ENCODE measurements around the gene CHD3. TPM values are rescaled to one million over a fixed set of nuclear protein-coding genes. Genes with fewer than 3 reads are reported as not detected.

CHD3 gene
- total RNA-seq, 1 donor from 2014 or later, result 102 TPM

GRCh38 chr17:7848131-7848579, 40.4 kb upstream of the CHD3 start:
- intact Hi-C loops (cut with DNase I), result loop anchor here (10.0 kb wide), 2 partner anchors 233 to 833 kb away; partner anchors contain the start of genes FXR2 and RNASEK

GRCh38 chr17:7848739-7849129, 39.9 kb upstream of the CHD3 start:
- H3K4me1 ChIP-seq, result peaks cover 10 to 13% of the 10 kb centered on the region in 2 donors
- peak in 1 of 2 donors; percentile 64 for DNase-seq (ENCODE audit: low spot score in 2 of 2)
- no peak overlapping the region for H3K27ac ChIP-seq
- no peak overlapping the region for H3K4me3 ChIP-seq
- peaks cover 42 to 60% of the 10 kb centered on the region in 2 donors for H3K36me3 ChIP-seq
- TF ChIP-seq, protein P1, sequence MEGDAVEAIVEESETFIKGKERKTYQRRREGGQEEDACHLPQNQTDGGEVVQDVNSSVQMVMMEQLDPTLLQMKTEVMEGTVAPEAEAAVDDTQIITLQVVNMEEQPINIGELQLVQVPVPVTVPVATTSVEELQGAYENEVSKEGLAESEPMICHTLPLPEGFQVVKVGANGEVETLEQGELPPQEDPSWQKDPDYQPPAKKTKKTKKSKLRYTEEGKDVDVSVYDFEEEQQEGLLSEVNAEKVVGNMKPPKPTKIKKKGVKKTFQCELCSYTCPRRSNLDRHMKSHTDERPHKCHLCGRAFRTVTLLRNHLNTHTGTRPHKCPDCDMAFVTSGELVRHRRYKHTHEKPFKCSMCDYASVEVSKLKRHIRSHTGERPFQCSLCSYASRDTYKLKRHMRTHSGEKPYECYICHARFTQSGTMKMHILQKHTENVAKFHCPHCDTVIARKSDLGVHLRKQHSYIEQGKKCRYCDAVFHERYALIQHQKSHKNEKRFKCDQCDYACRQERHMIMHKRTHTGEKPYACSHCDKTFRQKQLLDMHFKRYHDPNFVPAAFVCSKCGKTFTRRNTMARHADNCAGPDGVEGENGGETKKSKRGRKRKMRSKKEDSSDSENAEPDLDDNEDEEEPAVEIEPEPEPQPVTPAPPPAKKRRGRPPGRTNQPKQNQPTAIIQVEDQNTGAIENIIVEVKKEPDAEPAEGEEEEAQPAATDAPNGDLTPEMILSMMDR (IDR thresholded peaks at IDR 0.05), result no peak
- no peaks in the 10 kb centered on the region for H3K27me3 ChIP-seq
- no peaks in the 10 kb centered on the region for H3K9me3 ChIP-seq
- intact Hi-C loops (cut with DNase I), result loop anchor here (10.0 kb wide), 2 partner anchors 234 to 834 kb away; partner anchors contain the start of genes FXR2 and RNASEK

More at GRCh38 chr17:7848131-7848579, 40.4 kb upstream of the CHD3 start:
- peak in 1 of 2 donors; percentile 57 for DNase-seq (ENCODE audit: low spot score in 2 of 2)
- Histone ChIP-seq H3K9me3 (no peaks in the 10 kb centered on the region), H3K27ac (no peak overlapping the region), H3K36me3 (peaks cover 42 to 55% of the 10 kb centered on the region in 2 donors), H3K27me3 (no peaks in the 10 kb centered on the region), H3K4me1 (peaks cover 10 to 13% of the 10 kb centered on the region in 2 donors), H3K4me3 (no peak overlapping the region)
- TF ChIP-seq, protein P1 (IDR thresholded peaks at IDR 0.05), result no peak

DNA sequence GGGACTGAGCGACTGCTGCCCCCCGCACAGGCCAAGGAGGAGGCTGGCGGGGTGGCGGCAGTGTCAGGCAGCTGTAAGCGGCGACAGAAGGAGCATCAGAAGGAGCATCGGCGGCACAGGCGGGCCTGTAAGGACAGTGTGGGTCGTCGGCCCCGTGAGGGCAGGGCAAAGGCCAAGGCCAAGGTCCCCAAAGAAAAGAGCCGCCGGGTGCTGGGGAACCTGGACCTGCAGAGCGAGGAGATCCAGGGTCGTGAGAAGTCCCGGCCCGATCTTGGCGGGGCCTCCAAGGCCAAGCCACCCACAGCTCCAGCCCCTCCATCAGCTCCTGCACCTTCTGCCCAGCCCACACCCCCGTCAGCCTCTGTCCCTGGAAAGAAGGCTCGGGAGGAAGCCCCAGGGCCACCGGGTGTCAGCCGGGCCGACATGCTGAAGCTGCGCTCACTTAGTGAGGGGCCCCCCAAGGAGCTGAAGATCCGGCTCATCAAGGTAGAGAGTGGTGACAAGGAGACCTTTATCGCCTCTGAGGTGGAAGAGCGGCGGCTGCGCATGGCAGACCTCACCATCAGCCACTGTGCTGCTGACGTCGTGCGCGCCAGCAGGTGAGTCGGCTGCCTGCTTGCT, 39.3 kb upstream of the CHD3 start:
- peaks cover 42 to 64% of the 10 kb centered on the region in 2 donors for H3K36me3 ChIP-seq
- intact Hi-C loops (cut with DNase I), result loop anchor here (10.0 kb wide), 2 partner anchors 234 to 834 kb away; partner anchors contain the start of genes FXR2 and RNASEK
- no peaks in the 10 kb centered on the region for H3K9me3 ChIP-seq
- no peaks in the 10 kb centered on the region for H3K27me3 ChIP-seq
- no peak for DNase-seq (ENCODE audit: low spot score in 2 of 2)
- no peak overlapping the region for H3K27ac ChIP-seq
- TF ChIP-seq, protein P1 (IDR thresholded peaks at IDR 0.05), result no peak
- peaks cover 10 to 13% of the 10 kb centered on the region in 2 donors for H3K4me1 ChIP-seq
- H3K4me3 ChIP-seq, result no peak overlapping the region

DNA sequence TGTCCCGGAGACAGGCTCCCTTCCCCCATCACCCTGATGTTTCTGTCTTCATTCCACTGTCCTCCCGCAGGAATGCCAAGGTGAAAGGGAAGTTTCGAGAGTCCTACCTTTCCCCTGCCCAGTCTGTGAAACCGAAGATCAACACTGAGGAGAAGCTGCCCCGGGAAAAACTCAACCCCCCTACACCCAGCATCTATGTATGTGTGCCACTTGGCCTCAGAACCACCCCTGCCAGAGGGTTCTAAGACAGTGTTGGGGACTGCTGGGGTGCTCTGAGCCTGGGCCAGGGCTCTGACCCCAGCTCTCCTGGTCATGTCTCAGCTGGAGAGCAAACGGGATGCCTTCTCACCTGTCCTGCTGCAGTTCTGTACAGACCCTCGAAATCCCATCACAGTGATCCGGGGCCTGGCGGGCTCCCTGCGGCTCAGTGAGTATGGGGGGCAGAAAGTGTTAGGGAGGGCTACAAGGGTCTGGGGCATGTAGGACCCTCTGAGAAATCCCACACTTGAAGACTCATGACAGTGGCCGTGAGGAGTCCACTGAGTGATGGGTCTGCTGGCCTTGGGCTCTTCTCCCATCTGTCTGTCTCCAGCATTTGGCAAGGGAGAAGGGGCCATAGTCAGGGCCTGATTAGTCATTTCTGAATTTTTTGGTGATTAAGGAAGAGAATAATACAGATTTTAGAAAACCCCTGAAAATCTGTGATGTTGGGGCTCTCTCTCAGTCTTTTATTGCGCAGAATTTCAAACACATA, 38.7 kb upstream of the CHD3 start:
- H3K4me1 ChIP-seq, result peaks cover 10 to 13% of the 10 kb centered on the region in 2 donors
- H3K27me3 ChIP-seq, result no peaks in the 10 kb centered on the region
- TF ChIP-seq, protein P1 (IDR thresholded peaks at IDR 0.05), result no peak
- no peak for DNase-seq (ENCODE audit: low spot score in 2 of 2)
- H3K4me3 ChIP-seq, result no peak overlapping the region
- H3K36me3 ChIP-seq, result peaks cover 42 to 64% of the 10 kb centered on the region in 2 donors
- no peaks in the 10 kb centered on the region for H3K9me3 ChIP-seq
- no peak overlapping the region for H3K27ac ChIP-seq
- intact Hi-C loops (cut with DNase I), result loop anchor here (10.0 kb wide), 3 partner anchors 235 to 835 kb away; partner anchors contain the start of genes FXR2, POLR2A, RNASEK and SLC35G6

- Histone ChIP-seq H3K4me1 (peaks cover 8 to 13% of the 10 kb centered on the region in 2 donors), H3K4me3 (no peak overlapping the region), H3K36me3 (peaks cover 42 to 64% of the 10 kb centered on the region in 2 donors), H3K27me3 (no peaks in the 10 kb centered on the region), H3K9me3 (no peaks in the 10 kb centered on the region), H3K27ac (no peak overlapping the region)
- no peak for DNase-seq (ENCODE audit: low spot score in 2 of 2)
- TF ChIP-seq, protein P1 (IDR thresholded peaks at IDR 0.05), result no peak
- intact Hi-C loops (cut with DNase I), result loop anchor here (1.0 to 10.0 kb wide), 3 partner anchors 29 to 366 kb away; partner anchors contain the start of genes POLR2A and SLC35G6
Observed at GRCh38 chr17:7850701-7851437, 37.7 kb upstream of the CHD3 start.
